ENCODE results near the gene ATOSA. TPM values are rescaled to one million over a fixed set of nuclear protein-coding genes. Genes with fewer than 3 reads are reported as not detected.

Gene ATOSA
- polyA plus RNA-seq, 1 experiment: 23.9 TPM

GRCh38 chr15:52689562-52689961, 10.4 kb upstream of the ATOSA start:
- ChIA-PET CTCF (no interaction called here), POLR2A (no interaction called here)
- Histone ChIP-seq H3K9me3 (ENCODE audit: control insufficient read depth, insufficient read depth, low read length) (no peaks in the 10 kb centered on the region), H3K4me3 (ENCODE audit: low read depth, low read length) (no peak overlapping the region), H3K27ac (ENCODE audit: low read depth, low read length) (no peak overlapping the region), H3K27me3 (ENCODE audit: control insufficient read depth, insufficient read depth, low read length) (peaks cover 9% of the 10 kb centered on the region)
- no peak for DNase-seq (ENCODE audit: low read depth, low spot score)
- no peak for TF ChIP-seq CTCF (IDR thresholded peaks at IDR 0.05; ENCODE audit: low read depth, low read length)

GRCh38 chr15:52683580-52683979, 4.4 kb upstream of the ATOSA start:
- no peaks in the 10 kb centered on the region; the same call in 1 of the 2 replicates for H3K9me3 ChIP-seq (ENCODE audit: control insufficient read depth, insufficient read depth, low read length)
- H3K27ac ChIP-seq (ENCODE audit: low read depth, low read length): no peak overlapping the region
- POLR2A ChIA-PET: no interaction called here
- DNase-seq (ENCODE audit: low read depth, low spot score): no peak
- TF ChIP-seq CTCF (IDR thresholded peaks at IDR 0.05; ENCODE audit: low read depth, low read length): no peak
- CTCF ChIA-PET: interaction anchor here (1.2 kb wide), 1 partner anchor 427 kb away, joined by 3 read pairs; no protein-coding TSS in a partner anchor
- peaks cover 3% of the 10 kb centered on the region for H3K27me3 ChIP-seq (ENCODE audit: control insufficient read depth, insufficient read depth, low read length)
- no peak overlapping the region for H3K4me3 ChIP-seq (ENCODE audit: low read depth, low read length)

GRCh38 chr15:52682781-52683180, 3.6 kb upstream of the ATOSA start:
- H3K27ac ChIP-seq (ENCODE audit: low read depth, low read length): no peak overlapping the region
- no peak for TF ChIP-seq CTCF (IDR thresholded peaks at IDR 0.05; ENCODE audit: low read depth, low read length)
- H3K9me3 ChIP-seq (ENCODE audit: control insufficient read depth, insufficient read depth, low read length): no peaks in the 10 kb centered on the region; the same call in 1 of the 2 replicates
- DNase-seq (ENCODE audit: low read depth, low spot score): no peak
- CTCF ChIA-PET: no interaction called here
- H3K4me3 ChIP-seq (ENCODE audit: low read depth, low read length): no peak overlapping the region
- H3K27me3 ChIP-seq (ENCODE audit: control insufficient read depth, insufficient read depth, low read length): no peaks in the 10 kb centered on the region
- POLR2A ChIA-PET: no interaction called here

- ChIA-PET POLR2A (no interaction called here), CTCF (no interaction called here)
- Histone ChIP-seq H3K9me3 (ENCODE audit: control insufficient read depth, insufficient read depth, low read length) (no peaks in the 10 kb centered on the region; the same call in 1 of the 2 replicates), H3K27me3 (ENCODE audit: control insufficient read depth, insufficient read depth, low read length) (no peaks in the 10 kb centered on the region), H3K4me3 (ENCODE audit: low read depth, low read length) (no peak overlapping the region), H3K27ac (ENCODE audit: low read depth, low read length) (no peak overlapping the region)
- TF ChIP-seq CTCF (IDR thresholded peaks at IDR 0.05; ENCODE audit: low read depth, low read length): no peak
- no peak for DNase-seq (ENCODE audit: low read depth, low spot score)
Observed at GRCh38 chr15:52682200-52682599, 3.0 kb upstream of the ATOSA start.

- H3K27me3 ChIP-seq (ENCODE audit: control insufficient read depth, insufficient read depth, low read length): no peaks in the 10 kb centered on the region
- ChIA-PET CTCF (interaction anchor here (1.0 kb wide), 1 partner anchor 425 kb away, joined by 3 read pairs; no protein-coding TSS in a partner anchor), POLR2A (no interaction called here)
- no peaks in the 10 kb centered on the region; the same call in 1 of the 2 replicates for H3K9me3 ChIP-seq (ENCODE audit: control insufficient read depth, insufficient read depth, low read length)
- H3K4me3 ChIP-seq (ENCODE audit: low read depth, low read length): no peak overlapping the region
- no peak overlapping the region for H3K27ac ChIP-seq (ENCODE audit: low read depth, low read length)
- no peak for TF ChIP-seq CTCF (IDR thresholded peaks at IDR 0.05; ENCODE audit: low read depth, low read length)
- DNase-seq (ENCODE audit: low read depth, low spot score): no peak
Observed at GRCh38 chr15:52681441-52681840, 2.3 kb upstream of the ATOSA start.
